Upper lobe of right lung (tissue), 1 donor: Measurements from ENCODE around the gene SUGCT. TPM values are rescaled to one million over a fixed set of nuclear protein-coding genes. Genes with fewer than 3 reads are reported as not detected.

Experiments
- ATAC-seq: fragments of 200-7000 bp; cut with Tn5 transposase; one replicate; pipeline ENCODE4 v1.9.1; 2020; ENCODE audit warnings: mild to moderate bottlenecking, moderate library complexity
- DNase-seq: peaks from one replicate; pipeline ENCODE4 v3.0.0-alpha.2; 2020
- H3K27ac ChIP-seq: fragments of 200-600 bp; one replicate; pipeline ENCODE4 v1.8.0; 2022
- H3K27me3 ChIP-seq: fragments of 200-600 bp; one replicate; pipeline ENCODE4 v1.8.0; 2022; ENCODE audit warnings: mild to moderate bottlenecking
- H3K36me3 ChIP-seq: fragments of 200-600 bp; one replicate; pipeline ENCODE4 v1.8.0; 2022
- H3K4me1 ChIP-seq: fragments of 200-600 bp; one replicate; pipeline ENCODE4 v1.8.0; 2022
- H3K4me3 ChIP-seq: fragments of 200-600 bp; one replicate; pipeline ENCODE4 v1.8.0; 2022; ENCODE audit warnings: mild to moderate bottlenecking
- H3K9me3 ChIP-seq: fragments of 200-600 bp; one replicate; pipeline ENCODE4 v1.8.0; 2022
- intact Hi-C: fragments of 100-400 bp; cut with DNase I; formaldehyde crosslinking; loops from one replicate; pipeline ENCODE4 v1.11.0; 2022
- total RNA-seq: library from RNA; stranded (reverse); fragmentation: NEBNext Ultra II Directional; extraction: Animal tissue kit (Norgen Biotek cat#: 25700); gene quantifications from one replicate; pipeline ENCODE4 v1.2.1, GENCODE V29; 2021
- TF ChIP-seq, protein P1 (sequence below): fragments of 200-600 bp; IDR thresholded peaks from one replicate; pipeline ENCODE4 v1.8.0; 2022; ENCODE audit warnings: antibody characterized with exemption
- donor health status: DM: no; HTN: yes; CAD: no; lungs with severe emphysema.

SUGCT gene
- total RNA-seq, 1 donor from 2014 or later, result 4.1 TPM

DNA sequence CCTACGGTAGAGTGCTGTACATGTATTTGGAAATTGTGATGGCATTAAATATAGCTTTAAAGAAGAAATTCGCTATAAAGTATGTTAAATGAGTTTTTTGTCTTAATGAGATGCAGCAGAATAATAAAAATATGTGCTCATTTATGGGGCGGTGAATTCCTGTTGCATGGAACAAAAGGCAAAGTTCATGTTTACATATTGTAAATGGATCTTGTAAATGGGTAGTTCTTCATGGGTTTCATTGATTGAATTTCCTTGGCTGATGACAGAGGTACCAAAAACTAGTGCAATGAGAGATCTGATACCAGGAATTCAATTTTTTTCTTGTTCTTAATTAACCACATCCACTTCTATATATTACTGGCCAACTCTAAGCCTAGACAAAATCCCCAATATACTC lies 284.2 kb downstream of the SUGCT start:
- intact Hi-C loops, result no loop called here
- DNase-seq (no peak), ATAC-seq (no peak)
- TF ChIP-seq, protein P1, sequence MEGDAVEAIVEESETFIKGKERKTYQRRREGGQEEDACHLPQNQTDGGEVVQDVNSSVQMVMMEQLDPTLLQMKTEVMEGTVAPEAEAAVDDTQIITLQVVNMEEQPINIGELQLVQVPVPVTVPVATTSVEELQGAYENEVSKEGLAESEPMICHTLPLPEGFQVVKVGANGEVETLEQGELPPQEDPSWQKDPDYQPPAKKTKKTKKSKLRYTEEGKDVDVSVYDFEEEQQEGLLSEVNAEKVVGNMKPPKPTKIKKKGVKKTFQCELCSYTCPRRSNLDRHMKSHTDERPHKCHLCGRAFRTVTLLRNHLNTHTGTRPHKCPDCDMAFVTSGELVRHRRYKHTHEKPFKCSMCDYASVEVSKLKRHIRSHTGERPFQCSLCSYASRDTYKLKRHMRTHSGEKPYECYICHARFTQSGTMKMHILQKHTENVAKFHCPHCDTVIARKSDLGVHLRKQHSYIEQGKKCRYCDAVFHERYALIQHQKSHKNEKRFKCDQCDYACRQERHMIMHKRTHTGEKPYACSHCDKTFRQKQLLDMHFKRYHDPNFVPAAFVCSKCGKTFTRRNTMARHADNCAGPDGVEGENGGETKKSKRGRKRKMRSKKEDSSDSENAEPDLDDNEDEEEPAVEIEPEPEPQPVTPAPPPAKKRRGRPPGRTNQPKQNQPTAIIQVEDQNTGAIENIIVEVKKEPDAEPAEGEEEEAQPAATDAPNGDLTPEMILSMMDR, result no peak
- no peaks in the 10 kb centered on the region for H3K4me1 ChIP-seq
- H3K27me3 ChIP-seq, result no peaks in the 10 kb centered on the region
- H3K36me3 ChIP-seq, result no peaks in the 10 kb centered on the region
- H3K9me3 ChIP-seq, result no peaks in the 10 kb centered on the region
- no peak overlapping the region for H3K27ac ChIP-seq
- H3K4me3 ChIP-seq, result no peak overlapping the region

DNA sequence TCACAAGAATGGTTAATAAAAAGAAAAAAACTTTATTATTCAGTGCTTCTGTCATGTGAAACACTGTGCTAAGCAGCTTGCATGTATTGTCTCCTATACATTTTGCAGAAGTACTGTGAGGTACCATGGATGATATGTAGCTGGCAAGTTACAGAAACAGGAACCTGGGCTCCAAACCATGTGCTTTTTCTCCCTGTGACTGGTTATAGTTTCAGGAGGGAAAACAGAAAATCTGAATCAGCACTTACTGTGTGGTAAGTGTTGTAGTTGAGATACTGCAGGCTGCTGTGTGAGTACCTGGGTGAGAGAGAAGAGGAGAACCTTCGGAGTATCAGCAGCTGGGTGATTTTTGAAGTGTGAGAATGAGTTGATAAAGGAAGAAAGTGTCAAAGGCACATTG lies 285.0 kb downstream of the SUGCT start:
- peak; percentile 49 for ATAC-seq
- Histone ChIP-seq H3K4me1 (no peaks in the 10 kb centered on the region), H3K9me3 (no peaks in the 10 kb centered on the region), H3K27me3 (no peaks in the 10 kb centered on the region), H3K4me3 (no peak overlapping the region), H3K36me3 (no peaks in the 10 kb centered on the region), H3K27ac (no peak overlapping the region)
- DNase-seq, result no peak
- intact Hi-C loops, result no loop called here
- TF ChIP-seq, protein P1, result no peak

- Histone ChIP-seq H3K27me3 (no peaks in the 10 kb centered on the region), H3K9me3 (no peaks in the 10 kb centered on the region), H3K4me3 (no peak overlapping the region), H3K27ac (no peak overlapping the region), H3K36me3 (no peaks in the 10 kb centered on the region), H3K4me1 (no peaks in the 10 kb centered on the region)
- DNase-seq (no peak), ATAC-seq (no peak)
- intact Hi-C loops, result no loop called here
- TF ChIP-seq, protein P1, result no peak
These were observed 286.6 kb downstream of the SUGCT start for GRCh38 chr7:40421433-40421832.

DNA sequence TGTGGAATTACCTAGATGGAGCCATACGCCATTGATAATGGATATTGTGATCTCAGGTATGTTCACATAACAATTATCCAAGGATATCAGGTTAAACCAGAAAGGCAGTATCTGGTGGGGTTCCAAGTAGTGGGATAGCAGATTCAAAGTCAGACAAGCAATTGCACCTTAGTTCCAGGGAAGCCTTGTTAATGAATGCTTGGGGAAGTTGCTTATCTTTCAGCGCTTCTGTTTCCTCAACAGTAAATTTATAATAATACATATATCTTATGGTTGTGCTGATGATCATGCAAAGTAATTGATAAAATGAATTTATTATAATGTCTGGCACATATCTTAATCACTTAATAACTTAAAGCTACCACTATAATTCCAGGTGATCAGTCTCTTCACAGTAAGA lies 290.9 kb downstream of the SUGCT start:
- intact Hi-C loops, result no loop called here
- DNase-seq (no peak), ATAC-seq (no peak)
- Histone ChIP-seq H3K4me1 (no peaks in the 10 kb centered on the region), H3K27me3 (no peaks in the 10 kb centered on the region), H3K27ac (no peak overlapping the region), H3K36me3 (no peaks in the 10 kb centered on the region), H3K9me3 (no peaks in the 10 kb centered on the region), H3K4me3 (no peak overlapping the region)
- TF ChIP-seq, protein P1, result no peak

GRCh38 chr7:40428421-40428820 lies 293.6 kb downstream of the SUGCT start:
- Histone ChIP-seq H3K4me3 (no peak overlapping the region), H3K27ac (no peak overlapping the region), H3K4me1 (no peaks in the 10 kb centered on the region), H3K36me3 (no peaks in the 10 kb centered on the region), H3K9me3 (peaks cover 8% of the 10 kb centered on the region), H3K27me3 (no peaks in the 10 kb centered on the region)
- DNase-seq (no peak), ATAC-seq (no peak)
- intact Hi-C loops, result no loop called here
- TF ChIP-seq, protein P1, result no peak

- Histone ChIP-seq H3K4me1 (no peaks in the 10 kb centered on the region), H3K36me3 (no peaks in the 10 kb centered on the region), H3K4me3 (no peak overlapping the region), H3K9me3 (peaks cover 8% of the 10 kb centered on the region), H3K27me3 (no peaks in the 10 kb centered on the region), H3K27ac (no peak overlapping the region)
- ATAC-seq, result no peak
- TF ChIP-seq, protein P1, result no peak
- DNase-seq, result no peak
- intact Hi-C loops, result no loop called here
These were observed 295.0 kb downstream of the SUGCT start for GRCh38 chr7:40429826-40430225.
